Endodermal cell (in vitro differentiated cells): Measurements from ENCODE around the gene B4GALT5. TPM values are rescaled to one million over a fixed set of nuclear protein-coding genes. Genes with fewer than 3 reads are reported as not detected.

ENCODE experiments used
- DNase-seq: peaks from one replicate; pipeline ENCODE4 v3.0.0-alpha.2; 2017
- H3K27ac ChIP-seq: 2 replicates; pipeline ENCODE4 v1.5.1; 2013; ENCODE audit warnings: mild to moderate bottlenecking, low read depth, low read length, moderate library complexity
- H3K27me3 ChIP-seq: 2 replicates; pipeline ENCODE4 v1.6.1; 2013; ENCODE audit warnings: mild to moderate bottlenecking, low read length, moderate library complexity; ENCODE audit not compliant: insufficient read depth, control insufficient read depth, poor library complexity, severe bottlenecking
- H3K36me3 ChIP-seq: 2 replicates; pipeline ENCODE4 v1.7.0; 2013; ENCODE audit warnings: mild to moderate bottlenecking, low read length, moderate library complexity; ENCODE audit not compliant: control insufficient read depth, insufficient read depth
- H3K4me1 ChIP-seq: one replicate; pipeline ENCODE4 v1.7.0; 2013; ENCODE audit warnings: low read length; ENCODE audit not compliant: control insufficient read depth, insufficient read depth
- H3K4me3 ChIP-seq: 2 replicates; pipeline ENCODE4 v1.5.1; 2013; ENCODE audit warnings: mild to moderate bottlenecking, low read length, moderate library complexity
- H3K9ac ChIP-seq: 2 replicates; pipeline ENCODE4 v1.6.1; 2013; ENCODE audit warnings: mild to moderate bottlenecking, low read length, moderate library complexity; ENCODE audit not compliant: poor library complexity, severe bottlenecking; ENCODE audit errors: extremely low read depth
- H3K9me3 ChIP-seq: 2 replicates; pipeline ENCODE4 v1.6.1; 2013; ENCODE audit warnings: mild to moderate bottlenecking, low read length, moderate library complexity; ENCODE audit not compliant: control insufficient read depth
- H3K27ac Mint-ChIP-seq: 2 replicates; pipeline ENCODE4 v1.8.0; 2020; ENCODE audit warnings: mixed read lengths
- H3K27me3 Mint-ChIP-seq: 2 replicates; pipeline ENCODE4 v1.8.0; 2021; ENCODE audit warnings: mild to moderate bottlenecking, mixed read lengths; ENCODE audit not compliant: insufficient read depth
- H3K36me3 Mint-ChIP-seq: 2 replicates; pipeline ENCODE4 v1.8.0; 2020; ENCODE audit warnings: low read depth, mixed read lengths
- H3K4me1 Mint-ChIP-seq: 2 replicates; pipeline ENCODE4 v1.8.0; 2020; ENCODE audit warnings: mixed read lengths
- H3K4me3 Mint-ChIP-seq: 2 replicates; pipeline ENCODE4 v1.8.0; 2020; ENCODE audit warnings: mild to moderate bottlenecking, moderate library complexity, mixed read lengths
- H3K9me3 Mint-ChIP-seq: 2 replicates; pipeline ENCODE4 v1.8.0; 2020; ENCODE audit warnings: mild to moderate bottlenecking, mixed read lengths
- WGBS, 2 experiments: methylation state at CpG; one replicate each; pipeline versions ENCODE4 v1.1.5 to v1.1.7; 2013; ENCODE audit warnings: missing lambda C conversion rate in 2 of 2, mixed read lengths in 1 of 2; ENCODE audit not compliant: insufficient coverage in 1 of 2, insufficient read length in 1 of 2; 5-methylcytosine and 5-hydroxymethylcytosine counted together
- total RNA-seq, 2 donors: library from RNA; stranded (reverse); fragmentation: NEBNext Ultra II Directional in 1 of 2; extraction: Animal tissue kit (Norgen Biotek cat#: 25700) in 1 of 2; gene quantifications; 2 replicates in 1 of 2; 3 replicates in 1 of 2; pipeline ENCODE4 v1.2.1, GENCODE V29; 2021
- TF ChIP-seq, protein P1 (sequence below): fragments of 200-600 bp; sonication (generic); conservative IDR thresholded peaks from 2 replicates; pipeline ENCODE4 v1.5.0; 2021; ENCODE audit warnings: antibody characterized with exemption, mild to moderate bottlenecking

Gene B4GALT5
- total RNA-seq, 2 donors from 2014 or later = 57.0 to 58.8 TPM

- Mint-ChIP-seq H3K9me3 (no peaks in the 10 kb centered on the region), H3K4me1 (peaks cover 25% of the 10 kb centered on the region), H3K27ac (no peak overlapping the region), H3K4me3 (no peak overlapping the region), H3K27me3 (no peaks in the 10 kb centered on the region), H3K36me3 (peaks cover 69% of the 10 kb centered on the region)
- Histone ChIP-seq H3K27ac (no peak overlapping the region), H3K4me1 (peaks cover 15% of the 10 kb centered on the region), H3K36me3 (peaks cover 83% of the 10 kb centered on the region), H3K27me3 (no peaks in the 10 kb centered on the region), H3K9ac (no peak overlapping the region), H3K4me3 (no peak overlapping the region), H3K9me3 (no peaks in the 10 kb centered on the region)
- 86 to 97% methylated on average over 3 of the region's 3 CpGs for WGBS, 2 experiments
- DNase-seq = no peak
- TF ChIP-seq, protein P1, sequence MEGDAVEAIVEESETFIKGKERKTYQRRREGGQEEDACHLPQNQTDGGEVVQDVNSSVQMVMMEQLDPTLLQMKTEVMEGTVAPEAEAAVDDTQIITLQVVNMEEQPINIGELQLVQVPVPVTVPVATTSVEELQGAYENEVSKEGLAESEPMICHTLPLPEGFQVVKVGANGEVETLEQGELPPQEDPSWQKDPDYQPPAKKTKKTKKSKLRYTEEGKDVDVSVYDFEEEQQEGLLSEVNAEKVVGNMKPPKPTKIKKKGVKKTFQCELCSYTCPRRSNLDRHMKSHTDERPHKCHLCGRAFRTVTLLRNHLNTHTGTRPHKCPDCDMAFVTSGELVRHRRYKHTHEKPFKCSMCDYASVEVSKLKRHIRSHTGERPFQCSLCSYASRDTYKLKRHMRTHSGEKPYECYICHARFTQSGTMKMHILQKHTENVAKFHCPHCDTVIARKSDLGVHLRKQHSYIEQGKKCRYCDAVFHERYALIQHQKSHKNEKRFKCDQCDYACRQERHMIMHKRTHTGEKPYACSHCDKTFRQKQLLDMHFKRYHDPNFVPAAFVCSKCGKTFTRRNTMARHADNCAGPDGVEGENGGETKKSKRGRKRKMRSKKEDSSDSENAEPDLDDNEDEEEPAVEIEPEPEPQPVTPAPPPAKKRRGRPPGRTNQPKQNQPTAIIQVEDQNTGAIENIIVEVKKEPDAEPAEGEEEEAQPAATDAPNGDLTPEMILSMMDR = no peak
Measured at GRCh38 chr20:49646126-49646525, 67.6 kb downstream of the B4GALT5 start.

DNA sequence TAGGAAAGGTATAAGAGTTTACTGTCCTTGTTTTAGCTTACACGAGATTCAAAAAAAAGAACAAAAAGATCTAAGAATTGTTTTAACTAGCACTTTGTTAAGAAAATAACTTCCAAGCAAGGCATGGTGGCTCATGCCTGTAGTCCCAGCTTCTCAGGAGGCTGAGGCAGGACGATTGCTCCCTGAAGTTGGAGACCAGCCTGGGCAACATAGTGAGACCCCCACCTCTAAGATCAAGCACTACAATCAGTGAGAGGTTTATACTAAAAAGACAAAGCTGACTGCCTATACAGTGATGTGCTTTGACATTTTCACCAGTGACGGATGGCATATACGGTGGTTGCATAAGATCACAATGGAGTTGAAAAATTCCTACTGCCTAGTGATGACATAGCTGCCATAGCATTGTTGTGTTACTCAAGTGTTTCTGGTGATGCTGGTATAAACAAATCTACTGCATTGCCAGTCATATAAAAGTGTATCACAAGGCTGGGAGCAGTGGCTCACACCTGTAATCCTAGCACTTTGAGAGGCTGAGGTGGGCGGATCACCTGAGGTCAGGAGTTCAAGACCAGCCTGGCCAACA is 68.6 kb downstream of the B4GALT5 start:
- no peaks in the 10 kb centered on the region for H3K27me3 Mint-ChIP-seq
- Histone ChIP-seq H3K27me3 (no peaks in the 10 kb centered on the region), H3K9me3 (no peaks in the 10 kb centered on the region), H3K27ac (no peak overlapping the region), H3K36me3 (peaks cover 93% of the 10 kb centered on the region), H3K4me3 (no peak overlapping the region), H3K4me1 (peaks cover 15% of the 10 kb centered on the region), H3K9ac (no peak overlapping the region)
- peaks cover 74% of the 10 kb centered on the region for H3K36me3 Mint-ChIP-seq
- no peak for DNase-seq
- no peaks in the 10 kb centered on the region for H3K9me3 Mint-ChIP-seq
- TF ChIP-seq, protein P1 = no peak
- H3K4me3 Mint-ChIP-seq = no peak overlapping the region
- 97 to 98% methylated on average over 5 of the region's 5 CpGs for WGBS, 2 experiments
- peaks cover 26% of the 10 kb centered on the region for H3K4me1 Mint-ChIP-seq
- no peak overlapping the region for H3K27ac Mint-ChIP-seq

DNA sequence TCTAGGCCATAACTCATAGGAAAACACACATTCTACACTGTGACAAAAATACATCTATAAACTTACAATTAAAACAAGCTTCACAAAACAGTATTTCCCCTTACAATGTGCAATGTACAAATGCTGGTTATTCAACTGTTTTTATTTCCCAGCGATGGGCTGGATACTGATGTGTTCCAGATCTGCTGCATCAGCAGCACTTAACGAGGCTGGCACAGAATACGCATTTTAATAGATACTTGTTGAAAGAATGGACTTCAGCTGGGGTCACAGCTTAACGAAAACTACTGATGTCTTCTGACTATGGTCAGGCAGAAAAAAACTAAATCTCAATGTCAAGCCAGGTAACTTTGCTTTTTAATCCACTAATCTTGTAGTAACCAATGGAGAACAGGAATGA is 70.9 kb downstream of the B4GALT5 start:
- no peak for DNase-seq
- WGBS, 2 experiments = 94 to 95% methylated on average over 4 of the region's 4 CpGs
- Histone ChIP-seq H3K4me1 (peaks cover 15% of the 10 kb centered on the region), H3K27me3 (no peaks in the 10 kb centered on the region), H3K4me3 (no peak overlapping the region), H3K9ac (no peak overlapping the region), H3K27ac (no peak overlapping the region), H3K36me3 (peaks cover 93% of the 10 kb centered on the region), H3K9me3 (no peaks in the 10 kb centered on the region)
- no peak overlapping the region for H3K27ac Mint-ChIP-seq
- no peaks in the 10 kb centered on the region for H3K27me3 Mint-ChIP-seq
- TF ChIP-seq, protein P1 = no peak
- no peak overlapping the region for H3K4me3 Mint-ChIP-seq
- H3K9me3 Mint-ChIP-seq = no peaks in the 10 kb centered on the region
- peaks cover 74% of the 10 kb centered on the region for H3K36me3 Mint-ChIP-seq
- peaks cover 33% of the 10 kb centered on the region for H3K4me1 Mint-ChIP-seq
